Left ventricle myocardium inferior (tissue), 1 donor: ENCODE measurements around the gene GNAT3. TPM values are rescaled to one million over a fixed set of nuclear protein-coding genes. Genes with fewer than 3 reads are reported as not detected.

Experiments
- DNase-seq: peaks from one replicate; pipeline ENCODE4 v3.0.0-alpha.2; 2020
- H3K27ac ChIP-seq: fragments of 200-600 bp; replicated peaks from 2 replicates; pipeline ENCODE4 v1.8.0; 2021
- H3K27me3 ChIP-seq: fragments of 200-600 bp; 2 replicates; pipeline ENCODE4 v1.8.0; 2021; ENCODE audit warnings: low read depth
- H3K36me3 ChIP-seq: fragments of 200-600 bp; 2 replicates; pipeline ENCODE4 v1.8.0; 2021
- H3K4me1 ChIP-seq: fragments of 200-600 bp; 2 replicates; pipeline ENCODE4 v1.8.0; 2021
- H3K4me3 ChIP-seq: fragments of 200-600 bp; 2 replicates; pipeline ENCODE4 v1.8.0; 2021; ENCODE audit warnings: mild to moderate bottlenecking, moderate library complexity
- H3K9me3 ChIP-seq: fragments of 200-600 bp; replicated peaks from 2 replicates; pipeline ENCODE4 v1.8.0; 2021
- CTCF ChIP-seq: fragments of 200-600 bp; IDR thresholded peaks from 2 replicates; pipeline ENCODE4 v1.8.0; 2021; ENCODE audit warnings: antibody characterized with exemption, mild to moderate bottlenecking, borderline replicate concordance
- intact Hi-C: fragments of 100-400 bp; cut with micrococcal nuclease; formaldehyde crosslinking; loops from one replicate; pipeline ENCODE4 v1.11.0; 2022
- total RNA-seq: library from RNA; stranded (reverse); fragmentation: NEBNext Ultra II Directional; extraction: Animal tissue kit (Norgen Biotek cat#: 25700); gene quantifications from one replicate; pipeline ENCODE4 v1.2.1, GENCODE V29; 2021
- donor health status: DM: no; HTN: yes; CAD: no; lungs with severe emphysema.

The GNAT3 gene
- total RNA-seq, 1 donor from 2014 or later: not detected

GRCh38 chr7:80505900-80506500, 5.9 kb downstream of the GNAT3 start:
- no peak overlapping the region for H3K4me3 ChIP-seq
- H3K4me1 ChIP-seq: peaks cover 9% of the 10 kb centered on the region
- H3K9me3 ChIP-seq: no peaks in the 10 kb centered on the region
- DNase-seq: no peak
- no peaks in the 10 kb centered on the region for H3K36me3 ChIP-seq
- H3K27me3 ChIP-seq: no peaks in the 10 kb centered on the region
- intact Hi-C loops: no loop called here
- TF ChIP-seq CTCF: no peak
- no peak overlapping the region for H3K27ac ChIP-seq

GRCh38 chr7:80500325-80500724, 11.5 kb downstream of the GNAT3 start:
- no peaks in the 10 kb centered on the region for H3K27me3 ChIP-seq
- intact Hi-C loops: no loop called here
- H3K27ac ChIP-seq: peak overlapping the region; percentile 84
- H3K36me3 ChIP-seq: no peaks in the 10 kb centered on the region
- no peaks in the 10 kb centered on the region for H3K9me3 ChIP-seq
- DNase-seq: no peak
- H3K4me3 ChIP-seq: no peak overlapping the region
- peaks cover 44% of the 10 kb centered on the region for H3K4me1 ChIP-seq
- TF ChIP-seq CTCF: no peak

- H3K27ac ChIP-seq: peak overlapping the region; percentile 84
Measured at GRCh38 chr7:80499350-80499953, 12.4 kb downstream of the GNAT3 start.

GRCh38 chr7:80498481-80499349, 13.1 kb downstream of the GNAT3 start:
- no peak for TF ChIP-seq CTCF
- Histone ChIP-seq H3K4me1 (peaks cover 44% of the 10 kb centered on the region), H3K27me3 (no peaks in the 10 kb centered on the region), H3K36me3 (no peaks in the 10 kb centered on the region), H3K9me3 (no peaks in the 10 kb centered on the region), H3K4me3 (no peak overlapping the region), H3K27ac (peak overlapping the region; percentile 84)
- DNase-seq: no peak
- intact Hi-C loops: loop anchor here (10.0 kb wide), 1 partner anchor 46 kb away; no protein-coding TSS in a partner anchor

More at GRCh38 chr7:80499350-80499953, 12.4 kb downstream of the GNAT3 start:
- Histone ChIP-seq H3K27me3 (no peaks in the 10 kb centered on the region), H3K9me3 (no peaks in the 10 kb centered on the region), H3K4me3 (no peak overlapping the region), H3K4me1 (peaks cover 44% of the 10 kb centered on the region), H3K36me3 (no peaks in the 10 kb centered on the region)
- DNase-seq: peak; percentile 22
- intact Hi-C loops: loop anchor here (10.0 kb wide), 1 partner anchor 45 kb away; no protein-coding TSS in a partner anchor
- TF ChIP-seq CTCF: no peak

GRCh38 chr7:80496586-80496985, 15.3 kb downstream of the GNAT3 start:
- H3K36me3 ChIP-seq: no peaks in the 10 kb centered on the region
- no peaks in the 10 kb centered on the region for H3K27me3 ChIP-seq
- DNase-seq: no peak
- intact Hi-C loops: loop anchor here (10.0 kb wide), 1 partner anchor 48 kb away; no protein-coding TSS in a partner anchor
- H3K27ac ChIP-seq: no peak overlapping the region
- H3K4me1 ChIP-seq: peaks cover 44% of the 10 kb centered on the region
- no peak overlapping the region for H3K4me3 ChIP-seq
- no peak for TF ChIP-seq CTCF
- H3K9me3 ChIP-seq: no peaks in the 10 kb centered on the region
